Bronchial epithelial cell (primary cell): Measurements from ENCODE around the gene ASGR1. TPM values are rescaled to one million over a fixed set of nuclear protein-coding genes. Genes with fewer than 3 reads are reported as not detected.

Source experiments
- DNase-seq: peaks from one replicate; pipeline ENCODE4 v3.0.0-alpha.2; 2010; ENCODE audit warnings: low read depth
- FAIRE-seq: peaks from 2 replicates; lab custom pipeline; 2011; peaks lifted over from hg19 to GRCh38; lab: Jason Lieb, UNC
- H3K27me3 ChIP-seq: 2 replicates; pipeline ENCODE4 v1.5.1; 2011; ENCODE audit warnings: low read length; ENCODE audit not compliant: control insufficient read depth, insufficient read depth
- H3K36me3 ChIP-seq: 2 replicates; pipeline ENCODE4 v1.5.1; 2011; ENCODE audit warnings: low read length; ENCODE audit not compliant: control insufficient read depth, insufficient read depth
- H3K4me3 ChIP-seq: 2 replicates; pipeline ENCODE4 v1.5.1; 2011; ENCODE audit warnings: mild to moderate bottlenecking, low read depth, low read length, control low read depth
- CTCF ChIP-seq: IDR thresholded peaks from 2 replicates; pipeline ENCODE4 v1.5.1; 2011; ENCODE audit warnings: mild to moderate bottlenecking, moderate library complexity, low read length, control low read depth, inconsistent platforms; ENCODE audit not compliant: insufficient read depth, severe bottlenecking
- total RNA-seq: library from RNA; depleted of rRNA; stranded (reverse); fragments of >200 nt; gene quantifications from 2 replicates; pipeline ENCODE4 v1.2.1, GENCODE V29; 2014

The ASGR1 gene
- total RNA-seq, 1 donor from 2014 or later: under 0.01 TPM

DNA sequence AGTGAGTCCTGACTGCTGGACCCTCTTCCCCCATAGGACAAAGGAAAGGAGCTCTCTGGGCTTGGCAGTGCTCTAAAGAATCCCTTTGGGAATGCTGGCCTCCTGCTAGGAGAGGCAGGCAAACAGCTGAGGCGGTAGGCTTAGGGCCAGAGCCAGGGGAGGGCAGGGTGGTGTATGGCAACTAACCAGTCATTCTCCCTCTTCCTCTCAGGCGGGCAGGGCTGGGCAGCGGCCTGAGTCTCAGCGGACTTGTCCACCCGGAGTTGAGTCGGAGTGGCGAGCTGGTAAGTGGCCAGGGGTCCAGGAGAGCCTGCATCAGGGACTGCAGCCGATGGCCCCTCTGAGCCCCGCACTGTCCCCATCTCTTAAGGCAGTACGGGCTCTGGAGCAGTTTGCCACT, 44.9 kb upstream of the ASGR1 start:
- no peak for FAIRE-seq
- peaks cover 38% of the 10 kb centered on the region for H3K36me3 ChIP-seq
- no peak overlapping the region for H3K4me3 ChIP-seq
- no peak for TF ChIP-seq CTCF
- no peak for DNase-seq
- H3K27me3 ChIP-seq: no peaks in the 10 kb centered on the region

DNA sequence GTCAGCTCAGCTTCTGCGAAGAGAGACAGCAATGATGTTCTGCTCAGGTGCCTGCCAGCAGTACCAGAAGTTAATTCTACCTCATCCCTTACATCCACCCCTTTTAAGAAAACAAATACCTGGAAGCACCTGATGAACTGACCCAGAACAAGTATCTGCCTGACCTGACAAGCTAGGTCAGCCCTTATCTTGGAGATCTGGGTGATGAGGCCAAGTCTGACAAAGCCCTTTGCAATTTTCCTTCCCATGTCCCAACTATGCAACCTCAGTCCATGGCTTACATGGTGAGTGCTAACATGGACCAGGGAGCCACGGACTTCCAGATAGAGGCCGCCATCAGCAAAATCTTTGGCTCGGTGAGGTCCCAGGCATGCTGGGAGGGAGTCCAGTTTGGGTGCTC, 44.2 kb upstream of the ASGR1 start:
- peak; percentile 28 for DNase-seq

GRCh38 chr17:7222972-7223292, 43.8 kb upstream of the ASGR1 start:
- Histone ChIP-seq H3K27me3 (no peaks in the 10 kb centered on the region), H3K4me3 (no peak overlapping the region), H3K36me3 (peaks cover 37% of the 10 kb centered on the region)
- DNase-seq: no peak
- FAIRE-seq: no peak
- no peak for TF ChIP-seq CTCF

More for the DNA sequence above, 44.2 kb upstream of the ASGR1 start:
- Histone ChIP-seq H3K36me3 (peaks cover 38% of the 10 kb centered on the region), H3K4me3 (no peak overlapping the region), H3K27me3 (no peaks in the 10 kb centered on the region)
- FAIRE-seq: no peak
- TF ChIP-seq CTCF: no peak

DNA sequence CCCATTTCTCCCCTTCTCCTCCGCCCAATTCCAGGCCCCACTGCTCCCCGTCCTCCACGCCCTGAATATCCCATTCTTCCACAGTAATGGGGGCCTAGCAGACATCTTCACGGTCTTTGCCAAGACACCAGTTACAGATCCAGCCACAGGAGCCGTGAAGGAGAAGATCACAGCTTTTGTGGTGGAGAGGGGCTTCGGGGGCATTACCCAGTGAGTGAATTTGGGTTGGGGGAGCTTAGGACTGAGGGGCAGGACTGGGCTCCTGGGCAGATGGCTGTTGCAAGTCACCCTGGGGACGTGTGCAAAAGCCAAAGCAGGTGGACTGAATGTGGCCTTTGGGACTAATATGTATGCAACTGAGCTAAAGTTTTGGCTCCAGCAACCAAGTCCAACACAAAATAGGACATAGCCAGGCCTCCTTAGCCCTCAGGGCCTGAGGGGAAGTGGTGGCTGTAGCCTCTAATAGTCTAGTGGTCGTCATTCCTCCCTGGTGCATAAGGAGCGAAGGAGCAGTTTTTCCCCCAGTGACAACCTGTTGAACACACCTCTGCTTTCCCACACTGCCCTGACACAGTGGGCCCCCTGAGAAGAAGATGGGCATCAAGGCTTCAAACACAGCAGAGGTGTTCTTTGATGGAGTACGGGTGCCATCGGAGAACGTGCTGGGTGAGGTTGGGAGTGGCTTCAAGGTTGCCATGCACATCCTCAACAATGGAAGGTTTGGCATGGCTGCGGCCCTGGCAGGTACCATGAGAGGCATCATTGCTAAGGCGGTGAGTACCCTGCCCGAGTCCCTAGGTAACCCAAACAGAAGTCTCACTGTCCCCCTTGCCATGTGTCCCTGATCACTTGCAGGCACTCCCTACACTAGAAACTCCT, 43.2 kb upstream of the ASGR1 start:
- Histone ChIP-seq H3K36me3 (peaks cover 32% of the 10 kb centered on the region), H3K27me3 (no peaks in the 10 kb centered on the region), H3K4me3 (no peak overlapping the region)
- TF ChIP-seq CTCF: no peak
- DNase-seq (no peak), FAIRE-seq (peak; percentile 62)

DNA sequence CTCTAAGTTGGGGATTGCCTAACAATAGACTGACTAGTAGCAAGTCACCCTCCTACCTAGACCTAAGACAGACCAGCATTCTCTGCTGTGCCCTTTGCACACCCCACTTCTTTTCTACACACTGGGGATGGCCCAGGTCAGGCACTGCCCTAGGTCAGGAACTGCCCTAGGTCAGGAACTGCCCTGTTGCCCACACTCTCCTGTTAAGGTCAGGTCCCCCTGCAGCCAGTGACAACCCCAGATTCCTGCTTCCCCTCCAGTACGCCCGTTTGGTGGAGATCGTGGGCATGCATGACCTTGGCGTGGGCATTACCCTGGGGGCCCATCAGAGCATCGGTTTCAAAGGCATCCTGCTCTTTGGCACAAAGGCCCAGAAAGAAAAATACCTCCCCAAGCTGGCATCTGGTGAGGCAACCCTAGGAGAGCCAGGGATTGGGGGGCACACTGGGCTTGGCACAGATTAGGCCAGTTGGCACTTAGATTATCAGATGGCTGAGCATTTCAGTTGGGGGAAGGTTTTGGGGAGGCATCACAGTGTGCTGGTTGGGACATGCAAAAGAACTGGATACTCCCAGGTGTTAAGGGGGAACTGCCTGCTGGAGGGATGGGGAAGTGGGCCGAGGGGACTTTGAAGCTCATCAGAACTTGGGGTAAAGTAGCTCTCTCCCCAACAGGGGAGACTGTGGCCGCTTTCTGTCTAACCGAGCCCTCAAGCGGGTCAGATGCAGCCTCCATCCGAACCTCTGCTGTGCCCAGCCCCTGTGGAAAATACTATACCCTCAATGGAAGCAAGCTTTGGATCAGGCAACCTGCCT, 42.3 kb upstream of the ASGR1 start:
- Histone ChIP-seq H3K4me3 (no peak overlapping the region), H3K27me3 (no peaks in the 10 kb centered on the region), H3K36me3 (peaks cover 29% of the 10 kb centered on the region)
- no peak for TF ChIP-seq CTCF
- DNase-seq: no peak
- FAIRE-seq: peak; percentile 13
